ENCODE results near the gene KATNB1.
"Not testable (repeated sequence)": the region's sequence is repeated elsewhere in the genome, so short reads cannot be mapped to it uniquely, and the experiment has no call there.

Gene KATNB1

GRCh38 chr16:57743886-57744641 lies 8.5 kb downstream of the KATNB1 start:
- no peak for DNase-seq (ENCODE audit: low read depth)

GRCh38 chr16:57744642-57744903 lies 9.0 kb downstream of the KATNB1 start:
- DNase-seq (ENCODE audit: low read depth), result no peak

- DNase-seq (ENCODE audit: low read depth), result no peak
These were observed 10.2 kb downstream of the KATNB1 start for GRCh38 chr16:57745768-57746167.

- not testable (repeated sequence) for DNase-seq (ENCODE audit: low read depth)
These were observed 10.7 kb downstream of the KATNB1 start for GRCh38 chr16:57746316-57746715.

- no peak for DNase-seq (ENCODE audit: low read depth)
These were observed 11.5 kb downstream of the KATNB1 start for GRCh38 chr16:57747091-57747490.

- no peak for DNase-seq (ENCODE audit: low read depth)
These were observed 11.9 kb downstream of the KATNB1 start for GRCh38 chr16:57747496-57747895.

- DNase-seq (ENCODE audit: low read depth), result no peak
These were observed 12.4 kb downstream of the KATNB1 start for GRCh38 chr16:57747996-57748395.

- DNase-seq (ENCODE audit: low read depth), result no peak
These were observed 13.0 kb downstream of the KATNB1 start for GRCh38 chr16:57748596-57748995.

- DNase-seq (ENCODE audit: low read depth), result no peak
These were observed 13.6 kb downstream of the KATNB1 start for GRCh38 chr16:57749101-57749692.

GRCh38 chr16:57749856-57750452 lies 14.4 kb downstream of the KATNB1 start:
- DNase-seq (ENCODE audit: low read depth), result no peak

GRCh38 chr16:57750796-57751538 lies 15.4 kb downstream of the KATNB1 start:
- no peak for DNase-seq (ENCODE audit: low read depth)

GRCh38 chr16:57751539-57752202 lies 16.1 kb downstream of the KATNB1 start:
- no peak for DNase-seq (ENCODE audit: low read depth)

- no peak for DNase-seq (ENCODE audit: low read depth)
These were observed 16.6 kb downstream of the KATNB1 start for GRCh38 chr16:57752203-57752580.

- no peak for DNase-seq (ENCODE audit: low read depth)
These were observed 17.2 kb downstream of the KATNB1 start for GRCh38 chr16:57752581-57753447.

GRCh38 chr16:57753448-57754353 lies 18.1 kb downstream of the KATNB1 start:
- DNase-seq (ENCODE audit: low read depth), result no peak

- no peak for DNase-seq (ENCODE audit: low read depth)
These were observed 18.9 kb downstream of the KATNB1 start for GRCh38 chr16:57754354-57755060.

GRCh38 chr16:57755061-57755684 lies 19.6 kb downstream of the KATNB1 start:
- no peak for DNase-seq (ENCODE audit: low read depth)

- DNase-seq (ENCODE audit: low read depth), result no peak
These were observed 20.3 kb downstream of the KATNB1 start for GRCh38 chr16:57755726-57756423.
